ENCODE data around the gene ZNF649. TPM values are rescaled to one million over a fixed set of nuclear protein-coding genes. Genes with fewer than 3 reads are reported as not detected.

ZNF649 gene
- total RNA-seq, 4 donors from 2014 or later: 10.1 to 16.0 (median 12.9) TPM

GRCh38 chr19:51938936-51939335 lies 34.1 kb upstream of the ZNF649 start:
- H3K4me3 ChIP-seq: no peak overlapping the region
- TF ChIP-seq EP300 (IDR thresholded peaks at IDR 0.05) (no peak), POLR2A (IDR thresholded peaks at IDR 0.05) (no peak), POLR2AphosphoS5 (IDR thresholded peaks at IDR 0.05) (no peak), CTCF (IDR thresholded peaks at IDR 0.05) (no peak)
- no peaks in the 10 kb centered on the region for H3K4me1 ChIP-seq
- no peaks in the 10 kb centered on the region for H3K27me3 ChIP-seq
- WGBS, 2 donors (ENCODE audit: low coverage in 1 of 2): 97 to 100% methylated on average over 2 of the region's 2 CpGs
- H3K36me3 ChIP-seq: peaks cover 43 to 100% of the 10 kb centered on the region in 2 donors
- ATAC-seq: no peak
- peaks cover under 1 to 96% (median 6%) of the 10 kb centered on the region in 3 donors for H3K9me3 ChIP-seq
- no peak overlapping the region for H3K27ac ChIP-seq

- no peak for ATAC-seq
- whole genome bisulfite sequencing, 2 donors (ENCODE audit: low coverage in 1 of 2): 85 to 97% methylated on average over 7 to 8 of the region's 8 CpGs
- TF ChIP-seq POLR2AphosphoS5 (IDR thresholded peaks at IDR 0.05) (no peak), CTCF (IDR thresholded peaks at IDR 0.05) (no peak)
- H3K27ac ChIP-seq: no peak overlapping the region
- peaks cover 0 to 15% (median 9%) of the 10 kb centered on the region in 3 donors for H3K4me1 ChIP-seq
- H3K36me3 ChIP-seq: peaks cover 5 to 74% of the 10 kb centered on the region in 2 donors
- no peaks in the 10 kb centered on the region for H3K27me3 ChIP-seq
- H3K4me3 ChIP-seq: no peak overlapping the region
- H3K9me3 ChIP-seq: peaks cover 0 to 41% (median 0%) of the 10 kb centered on the region in 3 donors
Observed at GRCh38 chr19:51931921-51932320, 27.1 kb upstream of the ZNF649 start.

GRCh38 chr19:51927859-51928258 lies 23.0 kb upstream of the ZNF649 start:
- no peak for TF ChIP-seq EP300 (IDR thresholded peaks at IDR 0.05)
- TF ChIP-seq CTCF (IDR thresholded peaks at IDR 0.05): no peak
- TF ChIP-seq POLR2A (IDR thresholded peaks at IDR 0.05): no peak
- TF ChIP-seq POLR2AphosphoS5 (IDR thresholded peaks at IDR 0.05): no peak
- peak overlapping the region; percentile 61 to 86 for H3K4me3 ChIP-seq
- peaks cover 0 to 19% (median 0%) of the 10 kb centered on the region in 3 donors for H3K9me3 ChIP-seq
- peaks cover 0 to 33% of the 10 kb centered on the region in 2 donors for H3K36me3 ChIP-seq
- H3K27me3 ChIP-seq: no peaks in the 10 kb centered on the region
- 16 to 20% methylated on average over 9 to 12 of the region's 13 CpGs for WGBS, 2 donors (ENCODE audit: low coverage in 1 of 2)
- no peak for ATAC-seq
- H3K27ac ChIP-seq: peak overlapping the region in 3 of 4 donors; percentile 85 to 91 (median 87)
- peaks cover 0 to 19% (median 9%) of the 10 kb centered on the region in 3 donors for H3K4me1 ChIP-seq

GRCh38 chr19:51926784-51927741 lies 22.2 kb upstream of the ZNF649 start, which contains the start of gene ZNF613:
Gene ZNF613, plus strand, starts transcription at chr19:51927472. Its CDS starts 8,749 bp downstream, at chr19:51936221.
- ATAC-seq: peak; percentile 95
- TF ChIP-seq CTCF (IDR thresholded peaks at IDR 0.05) (peak in 2 of 4 experiments; percentile 4 to 51), EP300 (IDR thresholded peaks at IDR 0.05) (no peak), POLR2AphosphoS5 (IDR thresholded peaks at IDR 0.05) (peak; percentile 75), POLR2A (IDR thresholded peaks at IDR 0.05) (no peak)
- H3K27ac ChIP-seq: peak within 1 kb of the TSS; percentile 68 to 91 (median 86)
- H3K36me3 ChIP-seq: peaks cover 0 to 25% of the 10 kb centered on the region in 2 donors
- H3K4me1 ChIP-seq: peaks cover 0 to 19% (median 9%) of the 10 kb centered on the region in 3 donors
- H3K4me3 ChIP-seq: peak within 1 kb of the TSS; percentile 61 to 86
- peaks cover 0 to 24% (median 1%) of the 10 kb centered on the region in 3 donors for H3K9me3 ChIP-seq
- WGBS, 2 donors (ENCODE audit: low coverage in 1 of 2): 0 to 1% methylated on average over 21 to 32 of the region's 52 CpGs
- no peaks in the 10 kb centered on the region for H3K27me3 ChIP-seq
